ENCODE measurements around the gene ACAD11. TPM values are rescaled to one million over a fixed set of nuclear protein-coding genes. Genes with fewer than 3 reads are reported as not detected.

ACAD11 gene
- total RNA-seq, 1 experiment from 2014 or later: 12.6 TPM

DNA sequence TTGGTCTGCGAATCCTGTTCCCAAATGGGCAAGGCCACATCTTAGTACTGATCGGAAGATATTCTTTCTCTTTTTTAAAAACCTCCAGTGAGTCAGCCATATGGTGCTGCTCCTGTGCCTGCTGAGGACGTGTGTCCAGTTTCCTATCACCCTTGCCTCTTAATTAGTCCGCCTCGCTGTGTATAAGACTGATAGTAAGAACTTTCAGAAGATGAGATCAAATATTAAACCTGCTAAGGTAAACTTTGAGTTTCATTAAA, 1.1 kb upstream of the ACAD11 start:
- Histone ChIP-seq H4K20me1 (ENCODE audit: insufficient read depth) (no peaks in the 10 kb centered on the region), H3K4me3 (replicated peaks in 1 of 2; ENCODE audit: low read depth in 1 of 2, low read length in 2 of 2) (peak overlapping the region; percentile 72 to 87), H3K9ac (ENCODE audit: low read length) (peak overlapping the region; percentile 92), H3K27me3 (ENCODE audit: insufficient read depth, low read length) (no peaks in the 10 kb centered on the region), H3K36me3 (ENCODE audit: control insufficient read depth in 1 of 2, insufficient read depth in 2 of 2, low read length in 2 of 2) (no peaks in the 10 kb centered on the region), H3K79me2 (ENCODE audit: insufficient read depth, low read length) (peaks cover 64% of the 10 kb centered on the region), H3K9me2 (ENCODE audit: insufficient read depth) (no peaks in the 10 kb centered on the region), H3K9me3 (ENCODE audit: control insufficient read depth in 1 of 2, insufficient read depth in 1 of 2, low read depth in 1 of 2, low read length in 2 of 2) (no peaks in the 10 kb centered on the region), H3K27ac (ENCODE audit: low read depth, low read length) (peak overlapping the region; percentile 89), H3K4me1 (ENCODE audit: control insufficient read depth in 1 of 2, insufficient read depth in 2 of 2, low read length in 2 of 2) (peaks cover 0 to 16% of the 10 kb centered on the region in 2 experiments; a peak in 2 of 4 replicates), H2AFZ (ENCODE audit: low read depth, low read length, poor library complexity, severe bottlenecking) (peak overlapping the region; percentile 83), H3K4me2 (ENCODE audit: low read length) (peak overlapping the region; percentile 82)
- no peak; the same call in 1 of the 2 replicates for ATAC-seq
- intact Hi-C loops (cut with micrococcal nuclease): no loop called here
- POLR2A ChIA-PET: interaction anchor here (1.6 kb wide), 1 partner anchor 819 kb away, joined by 3 read pairs; no protein-coding TSS in a partner anchor
- TF ChIP-seq JUND (IDR thresholded peaks at IDR 0.05) (no peak), ZNF274 (IDR thresholded peaks at IDR 0.05; ENCODE audit: low read depth, low read length) (no peak), TCF7L2 (IDR thresholded peaks at IDR 0.05; ENCODE audit: borderline replicate concordance, extremely low read depth, insufficient read depth, insufficient read length) (no peak), CBX3 (IDR thresholded peaks at IDR 0.05; ENCODE audit: low read depth) (no peak), RAD21 (IDR thresholded peaks at IDR 0.05; ENCODE audit: low read depth) (no peak)
- TF ChIP-seq, protein P1, sequence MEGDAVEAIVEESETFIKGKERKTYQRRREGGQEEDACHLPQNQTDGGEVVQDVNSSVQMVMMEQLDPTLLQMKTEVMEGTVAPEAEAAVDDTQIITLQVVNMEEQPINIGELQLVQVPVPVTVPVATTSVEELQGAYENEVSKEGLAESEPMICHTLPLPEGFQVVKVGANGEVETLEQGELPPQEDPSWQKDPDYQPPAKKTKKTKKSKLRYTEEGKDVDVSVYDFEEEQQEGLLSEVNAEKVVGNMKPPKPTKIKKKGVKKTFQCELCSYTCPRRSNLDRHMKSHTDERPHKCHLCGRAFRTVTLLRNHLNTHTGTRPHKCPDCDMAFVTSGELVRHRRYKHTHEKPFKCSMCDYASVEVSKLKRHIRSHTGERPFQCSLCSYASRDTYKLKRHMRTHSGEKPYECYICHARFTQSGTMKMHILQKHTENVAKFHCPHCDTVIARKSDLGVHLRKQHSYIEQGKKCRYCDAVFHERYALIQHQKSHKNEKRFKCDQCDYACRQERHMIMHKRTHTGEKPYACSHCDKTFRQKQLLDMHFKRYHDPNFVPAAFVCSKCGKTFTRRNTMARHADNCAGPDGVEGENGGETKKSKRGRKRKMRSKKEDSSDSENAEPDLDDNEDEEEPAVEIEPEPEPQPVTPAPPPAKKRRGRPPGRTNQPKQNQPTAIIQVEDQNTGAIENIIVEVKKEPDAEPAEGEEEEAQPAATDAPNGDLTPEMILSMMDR (IDR thresholded peaks at IDR 0.05 in 2 of 3, conservative IDR thresholded peaks at IDR 0.05 in 1 of 3; ENCODE audit: borderline replicate concordance in 1 of 3, insufficient read depth in 1 of 3, low read depth in 2 of 3, low read length in 2 of 3): no peak
- RAD21 ChIA-PET (ENCODE audit: low non-redundant PET in 1 of 2, low total read pairs in 2 of 2, uncharacterized antibody in 2 of 2, unreplicated experiment in 2 of 2): no interaction called here
- CTCF ChIA-PET: interaction anchor here (2.9 kb wide), 1 partner anchor 18 kb away, joined by 11 read pairs; no protein-coding TSS in a partner anchor
- DNase-seq (ENCODE audit: low read depth, low spot score): peak; percentile 4
- no TSS peak for BruUV-seq (replicated peaks)

All from HCT116 (cell line).